ENCODE measurements around the gene RIT2. TPM values are rescaled to one million over a fixed set of nuclear protein-coding genes. Genes with fewer than 3 reads are reported as not detected.
A peak's percentile ranks its signal among the peaks of the same experiment; 100 is the strongest.
"Not testable (repeated sequence)": the region's sequence is repeated elsewhere in the genome, so short reads cannot be mapped to it uniquely, and the experiment has no call there.

RIT2 gene
- polyA plus RNA-seq, 4 donors, result 0.22 TPM; not detected in 3

DNA sequence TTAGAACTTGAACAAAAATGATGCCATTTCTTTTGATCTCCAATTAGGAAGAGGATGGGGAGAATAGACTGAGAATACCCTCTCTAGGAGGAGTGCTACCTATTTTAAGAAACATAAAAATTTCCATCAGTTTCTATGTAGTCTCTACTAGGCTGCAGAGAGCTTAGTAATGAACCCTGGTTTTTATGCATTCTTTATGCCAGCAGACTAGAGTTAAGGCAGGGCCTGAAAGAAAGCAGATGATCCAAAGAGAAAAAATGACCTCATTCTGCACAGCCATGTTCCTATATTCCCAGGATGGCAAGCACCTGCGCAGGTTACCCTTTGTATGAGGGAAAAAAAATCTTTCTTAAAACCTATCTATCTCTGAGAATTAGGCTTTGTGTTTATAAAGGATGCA lies 254.9 kb downstream of the RIT2 start:
- no peak for DNase-seq (ENCODE audit: low read depth in 4 of 4, low spot score in 2 of 4)

DNA sequence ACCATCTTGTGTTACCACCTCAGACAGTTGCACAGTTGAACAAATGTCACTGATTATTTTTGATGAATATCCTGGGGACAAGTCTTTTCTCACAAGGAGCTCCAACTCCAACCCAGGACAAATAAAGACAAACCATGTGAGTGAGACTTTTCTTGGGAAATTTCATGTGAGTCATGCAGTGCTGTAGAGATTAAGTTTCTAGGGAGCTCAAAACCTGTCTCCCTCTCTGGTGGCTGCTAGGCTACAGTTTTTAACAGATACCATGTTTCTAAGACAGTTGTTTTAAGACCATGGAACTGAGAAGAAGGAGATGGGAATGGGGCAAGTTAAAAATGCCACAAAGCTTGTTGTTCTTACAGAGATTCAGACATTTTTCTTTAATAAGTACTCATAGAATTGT lies 255.5 kb downstream of the RIT2 start:
- no peak for DNase-seq (ENCODE audit: low read depth in 4 of 4, low spot score in 2 of 4)

DNA sequence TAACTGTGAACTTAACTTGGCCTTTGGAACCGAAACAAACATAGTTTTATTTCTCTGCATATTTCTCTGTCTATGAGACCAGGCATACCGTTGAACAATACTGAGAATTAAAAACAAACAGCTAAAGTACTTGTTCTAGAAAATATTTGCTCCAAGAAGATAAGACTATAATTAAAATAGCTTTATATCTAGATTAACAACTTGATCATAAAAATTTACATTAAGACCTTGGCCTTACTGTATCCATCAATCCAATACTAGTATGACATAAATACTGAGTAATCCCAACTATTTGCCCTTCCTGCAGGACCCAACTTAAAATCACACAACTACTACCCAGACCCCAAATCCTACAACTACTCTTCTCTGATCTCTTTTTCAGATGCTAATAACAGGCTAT lies 260.9 kb downstream of the RIT2 start:
- DNase-seq (ENCODE audit: low read depth in 4 of 4, low spot score in 2 of 4), result no peak

DNA sequence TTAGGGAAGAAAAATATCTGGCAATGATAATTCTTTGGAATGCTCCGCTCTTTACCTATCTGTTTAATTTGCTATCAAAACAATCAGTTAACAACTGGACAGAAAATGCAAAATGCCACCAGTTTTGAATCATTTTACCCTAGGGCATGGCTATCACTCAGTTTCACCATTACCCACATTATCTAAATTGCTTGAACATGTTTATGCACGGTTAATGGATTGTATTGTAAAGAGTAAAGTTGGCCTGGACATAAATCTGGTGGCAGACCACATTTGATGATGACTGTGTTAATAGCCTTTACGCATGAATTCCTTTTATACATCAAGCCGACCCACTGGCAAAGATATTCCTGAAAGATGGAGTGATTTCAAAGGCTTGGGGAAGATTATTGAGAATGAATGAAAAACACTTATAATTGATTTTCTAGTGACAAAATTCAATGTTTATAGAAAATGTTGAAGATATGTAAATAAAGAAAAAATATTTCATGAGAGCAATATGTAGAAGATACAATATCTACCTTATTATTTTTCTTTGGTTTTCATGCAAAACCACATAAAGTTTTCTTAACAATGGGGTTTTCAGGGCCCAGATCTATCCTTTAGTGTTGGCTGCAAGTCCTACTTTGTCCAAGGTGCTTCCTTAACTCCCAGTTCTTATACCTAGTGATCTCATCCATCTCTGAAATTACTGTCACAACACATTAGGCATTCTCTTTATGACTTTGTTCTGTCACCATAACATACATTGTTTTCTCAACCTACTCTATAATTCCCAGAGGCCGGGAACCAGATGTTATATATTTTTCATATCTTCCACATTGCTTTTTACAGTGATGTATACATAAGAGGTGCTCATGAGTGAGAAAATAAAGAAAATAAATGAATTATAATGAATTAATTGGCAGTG lies 265.1 kb downstream of the RIT2 start:
- DNase-seq (ENCODE audit: low read depth in 4 of 4, low spot score in 2 of 4), result no peak

DNA sequence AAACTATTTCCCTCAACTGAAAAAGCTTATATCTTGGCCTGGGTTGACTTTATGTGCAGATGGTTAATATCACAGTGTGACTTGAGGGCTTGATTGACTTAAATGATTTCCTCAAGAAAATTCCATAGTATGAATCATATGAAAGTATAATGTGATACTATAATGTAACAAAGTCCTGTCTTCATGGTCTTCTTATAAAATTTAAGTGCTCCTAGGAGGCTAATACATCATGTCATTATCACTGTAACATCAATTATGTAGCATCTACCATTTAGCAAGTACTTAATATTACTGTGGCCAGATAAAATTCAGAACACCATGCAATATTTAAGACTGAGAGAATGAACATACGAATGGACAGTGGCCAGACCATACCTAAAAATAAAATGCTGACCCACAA lies 276.1 kb downstream of the RIT2 start:
- peak in 2 of 4 donors; percentile 4 to 20 for DNase-seq (ENCODE audit: low read depth in 4 of 4, low spot score in 2 of 4)

GRCh38 chr18:42838546-42839145 lies 276.8 kb downstream of the RIT2 start:
- no peak for DNase-seq (ENCODE audit: low read depth in 4 of 4, low spot score in 2 of 4)

GRCh38 chr18:42830936-42831335 lies 284.5 kb downstream of the RIT2 start:
- DNase-seq (ENCODE audit: low read depth in 4 of 4, low spot score in 2 of 4), result no peak

- no peak for DNase-seq (ENCODE audit: low read depth in 4 of 4, low spot score in 2 of 4)
Measured at GRCh38 chr18:42828881-42829280, 286.6 kb downstream of the RIT2 start.

DNA sequence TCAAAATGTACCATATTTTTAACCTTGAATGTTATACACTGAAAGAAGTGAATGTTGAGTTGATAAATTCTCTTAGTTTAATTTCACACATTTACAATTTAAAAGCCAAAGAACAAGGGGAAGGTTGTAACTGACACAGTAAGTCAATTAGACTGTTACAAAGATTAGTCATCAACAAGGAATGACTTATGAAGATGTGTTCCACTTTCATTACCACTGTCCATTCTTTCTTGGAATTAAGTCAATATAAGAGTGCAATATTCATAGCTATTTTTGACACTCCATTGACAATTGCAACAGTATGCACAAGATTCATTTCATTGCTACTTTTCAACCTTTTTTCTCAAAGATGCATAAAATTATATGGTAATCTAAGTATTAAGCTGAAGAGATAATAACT lies 291.3 kb downstream of the RIT2 start:
- no peak for DNase-seq (ENCODE audit: low read depth in 4 of 4, low spot score in 2 of 4)

GRCh38 chr18:42822711-42823110 lies 292.8 kb downstream of the RIT2 start:
- no peak for DNase-seq (ENCODE audit: low read depth in 4 of 4, low spot score in 2 of 4)

DNA sequence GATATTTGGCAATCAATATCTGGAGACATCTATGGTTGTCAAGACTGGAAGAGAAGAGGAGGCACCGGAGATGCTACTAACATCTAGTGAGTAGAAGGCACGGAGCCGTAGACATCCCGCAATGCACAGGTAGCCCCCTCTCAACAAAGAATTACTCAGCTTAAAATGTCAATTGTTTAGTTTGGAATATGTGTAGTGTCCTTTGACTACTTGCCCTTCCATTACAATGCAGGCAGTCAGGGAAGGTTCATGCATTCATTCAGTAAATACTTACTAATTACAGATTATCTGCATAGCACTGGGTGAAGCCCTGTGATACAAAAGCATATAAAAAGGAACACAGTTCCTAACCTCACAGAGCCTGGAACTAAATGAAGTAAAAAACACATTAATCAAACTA lies 294.0 kb downstream of the RIT2 start:
- DNase-seq (ENCODE audit: low read depth in 4 of 4, low spot score in 2 of 4), result no peak

DNA sequence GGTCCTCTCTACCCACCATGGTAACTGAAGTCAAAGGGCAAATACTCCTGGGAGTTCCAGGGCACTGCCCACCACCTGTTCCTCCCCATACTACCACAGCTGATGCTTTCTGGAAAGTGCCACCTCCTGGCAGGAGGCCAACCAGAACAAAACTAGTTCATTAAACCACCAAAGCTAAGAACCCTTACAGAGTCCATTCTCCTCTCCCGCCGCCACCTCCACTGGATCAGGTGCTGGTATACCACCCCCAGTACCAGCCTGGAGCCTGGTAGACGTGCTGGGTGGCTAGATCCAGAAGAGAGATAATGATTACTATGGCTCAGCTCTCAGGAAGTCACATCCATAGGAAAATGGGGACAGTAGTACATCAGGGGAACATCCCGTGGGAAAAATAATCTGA lies 300.9 kb downstream of the RIT2 start:
- no peak for DNase-seq (ENCODE audit: low read depth in 4 of 4, low spot score in 2 of 4)

GRCh38 chr18:42814184-42814583 lies 301.3 kb downstream of the RIT2 start:
- no peak for DNase-seq (ENCODE audit: low read depth in 4 of 4, low spot score in 2 of 4)

DNA sequence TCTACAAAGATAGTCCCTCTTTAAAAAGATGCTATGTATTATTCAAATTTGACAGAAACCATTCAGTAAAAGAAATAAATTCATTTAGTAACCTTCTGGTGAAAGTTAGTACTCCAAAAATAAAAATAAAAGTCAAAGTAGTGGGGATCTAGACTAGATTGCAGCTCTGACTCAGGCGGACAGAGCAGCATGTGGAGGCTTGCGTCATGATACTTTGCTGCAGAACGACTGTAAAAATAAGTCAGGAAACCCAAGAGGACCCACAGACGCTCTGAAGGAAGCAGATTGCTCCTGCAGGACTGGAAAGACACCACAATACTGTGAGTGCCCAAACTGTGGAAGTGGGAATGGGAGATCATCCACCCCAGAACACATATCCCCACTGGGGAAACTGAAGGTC lies 301.9 kb downstream of the RIT2 start:
- no peak for DNase-seq (ENCODE audit: low read depth in 4 of 4, low spot score in 2 of 4)

GRCh38 chr18:42807887-42808286 lies 307.6 kb downstream of the RIT2 start:
- DNase-seq (ENCODE audit: low read depth in 4 of 4, low spot score in 2 of 4), result no peak

- DNase-seq (ENCODE audit: low read depth in 4 of 4, low spot score in 2 of 4), result no peak
Measured at GRCh38 chr18:42801706-42802105, 313.8 kb downstream of the RIT2 start.

- no peak for DNase-seq (ENCODE audit: low read depth in 4 of 4, low spot score in 2 of 4)
Measured at GRCh38 chr18:42798606-42799170, 316.8 kb downstream of the RIT2 start.

- DNase-seq (ENCODE audit: low read depth in 4 of 4, low spot score in 2 of 4), result not testable (repeated sequence)
Measured at GRCh38 chr18:42795213-42795789, 320.2 kb downstream of the RIT2 start.

GRCh38 chr18:42792731-42793130 lies 322.8 kb downstream of the RIT2 start:
- no peak for DNase-seq (ENCODE audit: low read depth in 4 of 4, low spot score in 2 of 4)

- DNase-seq (ENCODE audit: low read depth in 4 of 4, low spot score in 2 of 4), result no peak
Measured at GRCh38 chr18:42784632-42785031, 330.9 kb downstream of the RIT2 start.

DNA sequence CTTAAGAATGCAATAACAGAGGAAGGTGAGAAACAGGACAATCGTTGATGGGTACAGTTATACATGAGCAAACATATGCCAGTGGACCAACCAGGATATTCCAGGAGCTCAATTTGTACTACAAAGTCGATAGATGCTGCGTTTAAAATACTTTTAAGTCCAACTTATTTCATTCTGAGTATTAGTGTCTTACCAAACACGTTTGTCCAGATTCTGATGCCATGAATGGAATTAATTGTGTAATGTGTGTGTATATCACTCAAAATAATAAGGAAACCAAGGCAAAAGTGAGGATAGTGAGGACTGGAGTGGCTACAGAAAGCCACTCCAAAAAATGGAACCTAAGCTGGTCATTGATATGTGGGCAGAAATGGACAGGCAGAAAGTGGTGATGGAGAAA lies 332.6 kb downstream of the RIT2 start:
- no peak for DNase-seq (ENCODE audit: low read depth in 4 of 4, low spot score in 2 of 4)
